Measurements from ENCODE around the gene HAPLN3. TPM values are rescaled to one million over a fixed set of nuclear protein-coding genes. Genes with fewer than 3 reads are reported as not detected.

The HAPLN3 gene
- total RNA-seq, 1 donor from 2014 or later, result 0.27 TPM

GRCh38 chr15:88864861-88865497 lies 30.4 kb downstream of the HAPLN3 start:
- Mint-ChIP-seq H3K27me3 (ENCODE audit: unreplicated experiment) (peaks cover 12% of the 10 kb centered on the region), H3K4me3 (ENCODE audit: unreplicated experiment) (no peak overlapping the region), H3K4me1 (ENCODE audit: low read depth, unreplicated experiment) (no peaks in the 10 kb centered on the region), H3K36me3 (ENCODE audit: unreplicated experiment) (peaks cover 4% of the 10 kb centered on the region), H3K27ac (ENCODE audit: unreplicated experiment) (no peak overlapping the region), H3K9me3 (ENCODE audit: unreplicated experiment) (peaks cover 5% of the 10 kb centered on the region)
- TF ChIP-seq CTCF (IDR thresholded peaks at IDR 0.05; ENCODE audit: partially characterized antibody, unreplicated experiment), result no peak
- DNase-seq, result no peak

- no peak for DNase-seq
- H3K4me1 Mint-ChIP-seq (ENCODE audit: low read depth, unreplicated experiment), result no peaks in the 10 kb centered on the region
- H3K4me3 Mint-ChIP-seq (ENCODE audit: unreplicated experiment), result no peak overlapping the region
- peaks cover 7% of the 10 kb centered on the region for H3K27me3 Mint-ChIP-seq (ENCODE audit: unreplicated experiment)
- no peak for TF ChIP-seq CTCF (IDR thresholded peaks at IDR 0.05; ENCODE audit: partially characterized antibody, unreplicated experiment)
- no peak overlapping the region for H3K27ac Mint-ChIP-seq (ENCODE audit: unreplicated experiment)
- H3K36me3 Mint-ChIP-seq (ENCODE audit: unreplicated experiment), result peaks cover 4% of the 10 kb centered on the region
- H3K9me3 Mint-ChIP-seq (ENCODE audit: unreplicated experiment), result peaks cover 4% of the 10 kb centered on the region
These were observed 31.9 kb downstream of the HAPLN3 start for GRCh38 chr15:88863412-88863811.

GRCh38 chr15:88860212-88860611 lies 35.1 kb downstream of the HAPLN3 start:
- Mint-ChIP-seq H3K4me1 (ENCODE audit: low read depth, unreplicated experiment) (no peaks in the 10 kb centered on the region), H3K4me3 (ENCODE audit: unreplicated experiment) (no peak overlapping the region), H3K36me3 (ENCODE audit: unreplicated experiment) (no peaks in the 10 kb centered on the region), H3K9me3 (ENCODE audit: unreplicated experiment) (peaks cover 4% of the 10 kb centered on the region), H3K27me3 (ENCODE audit: unreplicated experiment) (peaks cover 4% of the 10 kb centered on the region), H3K27ac (ENCODE audit: unreplicated experiment) (no peak overlapping the region)
- TF ChIP-seq CTCF (IDR thresholded peaks at IDR 0.05; ENCODE audit: partially characterized antibody, unreplicated experiment), result no peak
- no peak for DNase-seq

- H3K4me1 Mint-ChIP-seq (ENCODE audit: low read depth, unreplicated experiment), result no peaks in the 10 kb centered on the region
- peaks cover 4% of the 10 kb centered on the region for H3K9me3 Mint-ChIP-seq (ENCODE audit: unreplicated experiment)
- no peaks in the 10 kb centered on the region for H3K36me3 Mint-ChIP-seq (ENCODE audit: unreplicated experiment)
- no peak for DNase-seq
- H3K4me3 Mint-ChIP-seq (ENCODE audit: unreplicated experiment), result no peak overlapping the region
- no peak for TF ChIP-seq CTCF (IDR thresholded peaks at IDR 0.05; ENCODE audit: partially characterized antibody, unreplicated experiment)
- peaks cover 3% of the 10 kb centered on the region for H3K27me3 Mint-ChIP-seq (ENCODE audit: unreplicated experiment)
- H3K27ac Mint-ChIP-seq (ENCODE audit: unreplicated experiment), result no peak overlapping the region
These were observed 35.8 kb downstream of the HAPLN3 start for GRCh38 chr15:88859550-88859949.

- H3K36me3 Mint-ChIP-seq (ENCODE audit: unreplicated experiment), result no peaks in the 10 kb centered on the region
- no peaks in the 10 kb centered on the region for H3K4me1 Mint-ChIP-seq (ENCODE audit: low read depth, unreplicated experiment)
- no peak for TF ChIP-seq CTCF (IDR thresholded peaks at IDR 0.05; ENCODE audit: partially characterized antibody, unreplicated experiment)
- H3K4me3 Mint-ChIP-seq (ENCODE audit: unreplicated experiment), result no peak overlapping the region
- peaks cover 3% of the 10 kb centered on the region for H3K27me3 Mint-ChIP-seq (ENCODE audit: unreplicated experiment)
- peaks cover 5% of the 10 kb centered on the region for H3K9me3 Mint-ChIP-seq (ENCODE audit: unreplicated experiment)
- H3K27ac Mint-ChIP-seq (ENCODE audit: unreplicated experiment), result no peak overlapping the region
- DNase-seq, result no peak
These were observed 36.4 kb downstream of the HAPLN3 start for GRCh38 chr15:88858934-88859333.
